K562 (cell line): Measurements from ENCODE around the gene PUSL1. TPM values are rescaled to one million over a fixed set of nuclear protein-coding genes. Genes with fewer than 3 reads are reported as not detected.
A peak's percentile ranks its signal among the peaks of the same experiment; 100 is the strongest.

Experiments
- ARID1B ChIP-seq: fragments of 450-650 bp; IDR thresholded peaks from 2 replicates; pipeline ENCODE4 v1.6.1; 2016; ENCODE audit warnings: antibody characterized with exemption, mild to moderate bottlenecking, inconsistent platforms
- HIVEP1 ChIP-seq: fragments of 250-450 bp; sonication (Bioruptor Pico); IDR thresholded peaks from 2 replicates; pipeline ENCODE4 v1.4.0; 2020; ENCODE audit warnings: mild to moderate bottlenecking
- HOXB6 ChIP-seq: fragments of 250-450 bp; sonication (Bioruptor Pico); IDR thresholded peaks from 2 replicates; pipeline ENCODE4 v1.5.1; 2022; ENCODE audit warnings: mild to moderate bottlenecking, borderline replicate concordance
- MECOM ChIP-seq: fragments of 250-450 bp; sonication (Bioruptor Pico); IDR thresholded peaks from 2 replicates; pipeline ENCODE4 v1.8.0; 2022; ENCODE audit warnings: inconsistent platforms
- RB1 ChIP-seq: fragments of 450-650 bp; IDR thresholded peaks from 2 replicates; pipeline ENCODE4 v1.6.1; 2017; ENCODE audit warnings: low read depth, mild to moderate bottlenecking
- RBBP5 ChIP-seq: fragments of 200-600 bp; sonication (generic); IDR thresholded peaks from 2 replicates; pipeline ENCODE4 v1.6.1; 2012; ENCODE audit warnings: borderline replicate concordance, mild to moderate bottlenecking, low read length, control low read depth, inconsistent platforms; ENCODE audit not compliant: insufficient read depth, poor library complexity, severe bottlenecking
- RBM14 ChIP-seq: fragments of 200-400 bp; formaldehyde crosslinking; IDR thresholded peaks from 2 replicates; pipeline ENCODE4 v1.6.1; 2018; ENCODE audit warnings: low read depth, mild to moderate bottlenecking, low read length, moderate library complexity, borderline replicate concordance; ENCODE audit not compliant: insufficient read depth
- RFX5 ChIP-seq: IDR thresholded peaks from 2 replicates; pipeline ENCODE4 v1.6.1; 2011; ENCODE audit warnings: low read depth, mild to moderate bottlenecking, improper control_type of control experiment, low read length
- ZKSCAN3 ChIP-seq: fragments of 250-450 bp; sonication (Bioruptor Pico); IDR thresholded peaks from 2 replicates; pipeline ENCODE4 v1.4.0; 2020
- ZKSCAN8 ChIP-seq: fragments of 200-800 bp; sonication (Bioruptor generic); IDR thresholded peaks from 2 replicates; pipeline ENCODE4 v1.6.1; 2016; ENCODE audit warnings: missing genetic modification characterization, missing compliant biosample characterization
- ZNF133 ChIP-seq: fragments of 250-450 bp; sonication (Bioruptor Pico); IDR thresholded peaks from 2 replicates; pipeline ENCODE4 v1.4.0; 2020; ENCODE audit warnings: mild to moderate bottlenecking
- ZNF263 ChIP-seq: sonication (generic); formaldehyde crosslinking; IDR thresholded peaks from 2 replicates; pipeline ENCODE4 v1.8.0; 2022; ENCODE audit warnings: mild to moderate bottlenecking, missing genetic modification reagents, borderline replicate concordance
- ZNF316 ChIP-seq: fragments of 450-650 bp; IDR thresholded peaks from 2 replicates; pipeline ENCODE4 v1.6.1; 2016
- ZZZ3 ChIP-seq: fragments of 450-650 bp; IDR thresholded peaks from 2 replicates; pipeline ENCODE4 v1.6.1; 2016; ENCODE audit warnings: antibody characterized with exemption, mild to moderate bottlenecking, moderate library complexity
- polyA plus RNA-seq, 8 experiments: library from polyadenylated mRNA; depleted of rRNA in 4 of 8; stranded (reverse) in 5 of 8; unstranded in 3 of 8; fragments of >200 nt; fragmentation: Nextera tagmentation in 2 of 8; fragmentation: Illumina TruSeq in 1 of 8; extraction: Ambion mirVana in 2 of 8; extraction: Trizol in 1 of 8; gene quantifications; 2 replicates each; pipeline versions ENCODE4 v1.2.1 to v1.2.3, GENCODE V29; 2011 to 2014; ENCODE audit warnings: inconsistent platforms in 1 of 8, missing spikeins in 1 of 8
- total RNA-seq, 7 experiments: library from RNA; depleted of rRNA in 6 of 7; stranded (reverse); fragments of >200 nt in 6 of 7; fragmentation: Illumina TruSeq in 2 of 7; extraction: Trizol in 2 of 7; gene quantifications; 2 replicates each; pipeline versions ENCODE4 v1.2.1 to v1.2.3, GENCODE V29; 2011 to 2021; ENCODE audit warnings: low replicate concordance in 1 of 7
- TF ChIP-seq, protein P1 (sequence below): fragments of 450-650 bp; IDR thresholded peaks from 2 replicates; pipeline ENCODE4 v1.6.1; 2018; ENCODE audit not compliant: partially characterized antibody
- TF ChIP-seq, protein P2 (sequence below): IDR thresholded peaks from 3 replicates; pipeline ENCODE4 v1.6.1; 2011; ENCODE audit warnings: borderline replicate concordance, mild to moderate bottlenecking, moderate library complexity; ENCODE audit not compliant: insufficient read length; ENCODE audit errors: extremely low read depth
- TF ChIP-seq, protein P3 (sequence below): fragments of 450-650 bp; formaldehyde crosslinking; IDR thresholded peaks from 2 replicates; pipeline ENCODE4 v1.4.0; 2022; ENCODE audit warnings: mild to moderate bottlenecking, moderate library complexity
- TF ChIP-seq, protein P4 (sequence below), 2 experiments: fragments of 450-650 bp in 1 of 2; sonication (generic) in 1 of 2; formaldehyde crosslinking in 1 of 2; IDR thresholded peaks in 1 of 2; conservative IDR thresholded peaks in 1 of 2; 2 replicates each; pipeline versions ENCODE4 v1.6.1 to v1.8.1; 2016 to 2023; ENCODE audit warnings: mild to moderate bottlenecking in 2 of 2, moderate library complexity in 2 of 2, inconsistent platforms in 1 of 2, missing genetic modification reagents in 1 of 2

PUSL1 gene
- total and polyA plus RNA-seq, 9 of the 15 experiments (the other 6 are each of a cell fraction or from before 2014, with no cell fraction given), result 0.62 to 86.9 (median 13.6) TPM

DNA sequence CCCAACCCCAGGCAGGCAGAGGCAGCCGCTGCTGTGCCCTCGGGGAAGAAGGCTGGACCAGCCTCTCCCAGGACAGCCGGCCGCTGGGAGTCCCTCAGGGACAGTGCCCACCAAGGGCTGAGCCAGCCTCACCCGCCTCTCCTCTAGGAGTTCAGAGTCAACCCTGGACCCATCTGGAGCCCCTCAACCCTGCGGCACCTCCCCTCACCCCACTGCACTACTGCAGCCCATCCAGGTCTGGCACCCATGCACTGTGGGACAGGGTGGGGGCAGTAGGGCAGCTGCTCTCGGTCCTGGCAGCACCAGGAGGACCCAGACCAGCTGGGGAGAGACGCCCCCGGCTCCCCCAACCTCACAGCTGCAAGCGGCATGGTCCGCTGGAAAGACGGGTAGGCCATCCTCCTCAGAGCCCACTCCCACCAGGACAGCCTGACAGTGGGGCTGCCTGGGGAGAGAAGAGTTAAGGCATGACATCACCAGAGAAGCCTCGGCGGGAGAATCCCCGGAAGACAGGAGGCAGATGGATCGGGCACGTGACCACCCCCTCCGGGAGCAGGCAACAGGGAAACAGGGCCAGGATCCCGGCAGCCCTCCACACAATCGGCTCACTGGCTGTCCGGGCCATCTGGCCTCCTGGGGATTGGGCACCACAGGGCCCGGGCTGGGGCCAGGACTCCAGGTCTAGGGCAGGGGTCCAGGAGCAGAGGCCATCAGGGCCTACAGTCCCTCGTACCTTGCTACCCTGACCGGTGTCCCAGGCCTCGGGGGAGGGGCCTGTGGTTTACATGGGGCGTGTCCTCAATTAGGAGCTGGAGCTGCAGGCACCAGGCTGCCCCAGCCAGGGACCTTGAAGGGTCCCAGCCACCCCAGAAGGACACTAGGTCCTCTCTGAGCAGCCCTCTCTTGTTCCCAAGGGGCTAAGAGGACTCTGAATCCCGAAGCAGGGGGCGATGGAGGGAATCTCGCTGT, 3.8 kb upstream of the PUSL1 start (continued):
- TF ChIP-seq, protein P1, sequence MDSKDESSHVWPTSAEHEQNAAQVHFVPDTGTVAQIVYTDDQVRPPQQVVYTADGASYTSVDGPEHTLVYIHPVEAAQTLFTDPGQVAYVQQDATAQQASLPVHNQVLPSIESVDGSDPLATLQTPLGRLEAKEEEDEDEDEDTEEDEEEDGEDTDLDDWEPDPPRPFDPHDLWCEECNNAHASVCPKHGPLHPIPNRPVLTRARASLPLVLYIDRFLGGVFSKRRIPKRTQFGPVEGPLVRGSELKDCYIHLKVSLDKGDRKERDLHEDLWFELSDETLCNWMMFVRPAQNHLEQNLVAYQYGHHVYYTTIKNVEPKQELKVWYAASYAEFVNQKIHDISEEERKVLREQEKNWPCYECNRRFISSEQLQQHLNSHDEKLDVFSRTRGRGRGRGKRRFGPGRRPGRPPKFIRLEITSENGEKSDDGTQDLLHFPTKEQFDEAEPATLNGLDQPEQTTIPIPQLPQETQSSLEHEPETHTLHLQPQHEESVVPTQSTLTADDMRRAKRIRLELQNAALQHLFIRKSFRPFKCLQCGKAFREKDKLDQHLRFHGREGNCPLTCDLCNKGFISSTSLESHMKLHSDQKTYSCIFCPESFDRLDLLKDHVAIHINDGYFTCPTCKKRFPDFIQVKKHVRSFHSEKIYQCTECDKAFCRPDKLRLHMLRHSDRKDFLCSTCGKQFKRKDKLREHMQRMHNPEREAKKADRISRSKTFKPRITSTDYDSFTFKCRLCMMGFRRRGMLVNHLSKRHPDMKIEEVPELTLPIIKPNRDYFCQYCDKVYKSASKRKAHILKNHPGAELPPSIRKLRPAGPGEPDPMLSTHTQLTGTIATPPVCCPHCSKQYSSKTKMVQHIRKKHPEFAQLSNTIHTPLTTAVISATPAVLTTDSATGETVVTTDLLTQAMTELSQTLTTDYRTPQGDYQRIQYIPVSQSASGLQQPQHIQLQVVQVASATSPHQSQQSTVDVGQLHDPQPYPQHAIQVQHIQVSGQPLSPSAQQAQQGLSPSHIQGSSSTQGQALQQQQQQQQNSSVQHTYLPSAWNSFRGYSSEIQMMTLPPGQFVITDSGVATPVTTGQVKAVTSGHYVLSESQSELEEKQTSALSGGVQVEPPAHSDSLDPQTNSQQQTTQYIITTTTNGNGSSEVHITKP, result no peak
- TF ChIP-seq ZNF316 (no peak), RBBP5 (no peak), ZKSCAN3 (CRISPR knock-in tag) (no peak), ZNF133 (CRISPR knock-in tag) (peak; percentile 10; the same call in 1 of the 2 replicates), RB1 (0 out of 2 replicates have a peak, but pooled peaks have one; percentile 26), ZKSCAN8 (CRISPR knock-in tag) (no peak), RBM14 (no peak), ARID1B (no peak), ZZZ3 (no peak), RFX5 (no peak), HOXB6 (CRISPR knock-in tag) (no peak), MECOM (CRISPR knock-in tag) (no peak), ZNF263 (CRISPR knock-in tag) (no peak), HIVEP1 (CRISPR knock-in tag) (no peak; the same call in 1 of the 2 replicates)
- TF ChIP-seq, protein P2, sequence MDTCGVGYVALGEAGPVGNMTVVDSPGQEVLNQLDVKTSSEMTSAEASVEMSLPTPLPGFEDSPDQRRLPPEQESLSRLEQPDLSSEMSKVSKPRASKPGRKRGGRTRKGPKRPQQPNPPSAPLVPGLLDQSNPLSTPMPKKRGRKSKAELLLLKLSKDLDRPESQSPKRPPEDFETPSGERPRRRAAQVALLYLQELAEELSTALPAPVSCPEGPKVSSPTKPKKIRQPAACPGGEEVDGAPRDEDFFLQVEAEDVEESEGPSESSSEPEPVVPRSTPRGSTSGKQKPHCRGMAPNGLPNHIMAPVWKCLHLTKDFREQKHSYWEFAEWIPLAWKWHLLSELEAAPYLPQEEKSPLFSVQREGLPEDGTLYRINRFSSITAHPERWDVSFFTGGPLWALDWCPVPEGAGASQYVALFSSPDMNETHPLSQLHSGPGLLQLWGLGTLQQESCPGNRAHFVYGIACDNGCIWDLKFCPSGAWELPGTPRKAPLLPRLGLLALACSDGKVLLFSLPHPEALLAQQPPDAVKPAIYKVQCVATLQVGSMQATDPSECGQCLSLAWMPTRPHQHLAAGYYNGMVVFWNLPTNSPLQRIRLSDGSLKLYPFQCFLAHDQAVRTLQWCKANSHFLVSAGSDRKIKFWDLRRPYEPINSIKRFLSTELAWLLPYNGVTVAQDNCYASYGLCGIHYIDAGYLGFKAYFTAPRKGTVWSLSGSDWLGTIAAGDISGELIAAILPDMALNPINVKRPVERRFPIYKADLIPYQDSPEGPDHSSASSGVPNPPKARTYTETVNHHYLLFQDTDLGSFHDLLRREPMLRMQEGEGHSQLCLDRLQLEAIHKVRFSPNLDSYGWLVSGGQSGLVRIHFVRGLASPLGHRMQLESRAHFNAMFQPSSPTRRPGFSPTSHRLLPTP, result no peak
- TF ChIP-seq, protein P3, sequence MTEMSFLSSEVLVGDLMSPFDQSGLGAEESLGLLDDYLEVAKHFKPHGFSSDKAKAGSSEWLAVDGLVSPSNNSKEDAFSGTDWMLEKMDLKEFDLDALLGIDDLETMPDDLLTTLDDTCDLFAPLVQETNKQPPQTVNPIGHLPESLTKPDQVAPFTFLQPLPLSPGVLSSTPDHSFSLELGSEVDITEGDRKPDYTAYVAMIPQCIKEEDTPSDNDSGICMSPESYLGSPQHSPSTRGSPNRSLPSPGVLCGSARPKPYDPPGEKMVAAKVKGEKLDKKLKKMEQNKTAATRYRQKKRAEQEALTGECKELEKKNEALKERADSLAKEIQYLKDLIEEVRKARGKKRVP (CRISPR knock-in tag), result no peak
- TF ChIP-seq, protein P4, sequence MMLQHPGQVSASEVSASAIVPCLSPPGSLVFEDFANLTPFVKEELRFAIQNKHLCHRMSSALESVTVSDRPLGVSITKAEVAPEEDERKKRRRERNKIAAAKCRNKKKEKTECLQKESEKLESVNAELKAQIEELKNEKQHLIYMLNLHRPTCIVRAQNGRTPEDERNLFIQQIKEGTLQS (IDR thresholded peaks at IDR 0.05), result peak; percentile 91
- TF ChIP-seq, protein P4 (CRISPR knock-in tag; conservative IDR thresholded peaks at IDR 0.05), result no peak
